Measurements from ENCODE around the gene MBP.
A peak's percentile ranks its signal among the peaks of the same experiment; 100 is the strongest.

Gene MBP

GRCh38 chr18:77109648-77110019 is 22.9 kb downstream of the MBP start:
- Histone ChIP-seq H3K4me1 (ENCODE audit: control insufficient read depth in 5 of 5, insufficient read depth in 5 of 5, low read length in 5 of 5) (peaks cover 10 to 75% (median 53%) of the 10 kb centered on the region in 5 donors), H3K27me3 (ENCODE audit: control insufficient read depth in 5 of 5, insufficient read depth in 4 of 5, low read length in 5 of 5) (peaks cover 0 to 3% (median 0%) of the 10 kb centered on the region in 5 donors), H3K9ac (ENCODE audit: low read length in 5 of 5) (no peak overlapping the region), H3K4me3 (ENCODE audit: low read depth in 1 of 5, low read length in 5 of 5) (no peak overlapping the region), H3K27ac (ENCODE audit: low read depth, low read length) (peak overlapping the region; percentile 37), H3K36me3 (ENCODE audit: control insufficient read depth in 5 of 5, insufficient read depth in 5 of 5, low read length in 5 of 5) (peaks cover 0 to 3% (median 0%) of the 10 kb centered on the region in 5 donors), H3K9me3 (ENCODE audit: control insufficient read depth in 5 of 5, low read length in 5 of 5) (no peaks in the 10 kb centered on the region)

- peak overlapping the region; percentile 37 for H3K27ac ChIP-seq (ENCODE audit: low read depth, low read length)
Observed at GRCh38 chr18:77108821-77109647, 23.5 kb downstream of the MBP start.

DNA sequence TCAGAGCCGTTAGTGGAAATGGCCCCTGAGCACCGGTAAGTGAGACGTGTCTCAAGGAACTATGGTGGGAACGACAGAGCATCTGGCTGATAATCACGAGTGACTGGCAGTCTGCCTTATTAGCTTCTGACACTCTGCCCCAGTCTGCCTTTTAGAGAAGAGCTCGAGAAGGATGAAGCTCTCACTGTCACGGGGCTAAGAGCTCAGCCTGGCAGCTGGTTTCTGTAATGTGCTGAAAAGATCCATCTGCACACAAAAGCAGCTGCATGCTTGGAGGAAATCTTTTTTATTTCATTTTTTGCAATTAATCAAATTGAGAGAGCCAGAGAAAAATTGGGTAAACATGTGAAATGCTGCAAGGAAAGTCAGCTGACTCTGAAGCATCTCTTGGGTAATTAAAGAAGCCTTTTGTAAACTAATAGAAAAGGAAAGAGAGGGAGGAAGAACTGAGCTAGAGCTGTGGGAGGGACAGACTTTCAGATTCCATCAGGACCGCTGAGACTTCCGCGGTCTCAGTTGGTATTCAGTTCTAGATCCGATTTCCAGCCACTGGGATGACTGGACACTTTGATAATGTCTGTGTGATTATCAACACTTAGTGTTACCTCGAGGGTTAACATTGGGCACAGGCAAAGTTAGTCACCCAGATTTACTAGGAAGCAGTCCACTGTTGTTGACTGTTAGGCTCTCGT is 24.4 kb downstream of the MBP start:
- Histone ChIP-seq H3K36me3 (ENCODE audit: control insufficient read depth in 5 of 5, insufficient read depth in 5 of 5, low read length in 5 of 5) (peaks cover 0 to 6% (median 0%) of the 10 kb centered on the region in 5 donors), H3K4me3 (ENCODE audit: low read depth in 1 of 5, low read length in 5 of 5) (peak overlapping the region in 2 of 5 donors; percentile 13 to 39), H3K9me3 (ENCODE audit: control insufficient read depth in 5 of 5, low read length in 5 of 5) (no peaks in the 10 kb centered on the region), H3K27ac (ENCODE audit: low read depth, low read length) (peak overlapping the region; percentile 37), H3K27me3 (ENCODE audit: control insufficient read depth in 5 of 5, insufficient read depth in 4 of 5, low read length in 5 of 5) (peaks cover 0 to 10% (median 0%) of the 10 kb centered on the region in 5 donors), H3K9ac (ENCODE audit: low read length in 5 of 5) (peak overlapping the region in 2 of 5 donors; percentile 39 to 52), H3K4me1 (ENCODE audit: control insufficient read depth in 5 of 5, insufficient read depth in 5 of 5, low read length in 5 of 5) (peaks cover 13 to 75% (median 50%) of the 10 kb centered on the region in 5 donors)

More at GRCh38 chr18:77108821-77109647, 23.5 kb downstream of the MBP start:
- Histone ChIP-seq H3K4me3 (ENCODE audit: low read depth in 1 of 5, low read length in 5 of 5) (no peak overlapping the region), H3K36me3 (ENCODE audit: control insufficient read depth in 5 of 5, insufficient read depth in 5 of 5, low read length in 5 of 5) (peaks cover 0 to 3% (median 0%) of the 10 kb centered on the region in 5 donors), H3K9ac (ENCODE audit: low read length in 5 of 5) (peak overlapping the region in 1 of 5 donors; percentile 5), H3K27me3 (ENCODE audit: control insufficient read depth in 5 of 5, insufficient read depth in 4 of 5, low read length in 5 of 5) (peaks cover 0 to 5% (median 0%) of the 10 kb centered on the region in 5 donors), H3K4me1 (ENCODE audit: control insufficient read depth in 5 of 5, insufficient read depth in 5 of 5, low read length in 5 of 5) (peaks cover 11 to 75% (median 52%) of the 10 kb centered on the region in 5 donors), H3K9me3 (ENCODE audit: control insufficient read depth in 5 of 5, low read length in 5 of 5) (no peaks in the 10 kb centered on the region)

DNA sequence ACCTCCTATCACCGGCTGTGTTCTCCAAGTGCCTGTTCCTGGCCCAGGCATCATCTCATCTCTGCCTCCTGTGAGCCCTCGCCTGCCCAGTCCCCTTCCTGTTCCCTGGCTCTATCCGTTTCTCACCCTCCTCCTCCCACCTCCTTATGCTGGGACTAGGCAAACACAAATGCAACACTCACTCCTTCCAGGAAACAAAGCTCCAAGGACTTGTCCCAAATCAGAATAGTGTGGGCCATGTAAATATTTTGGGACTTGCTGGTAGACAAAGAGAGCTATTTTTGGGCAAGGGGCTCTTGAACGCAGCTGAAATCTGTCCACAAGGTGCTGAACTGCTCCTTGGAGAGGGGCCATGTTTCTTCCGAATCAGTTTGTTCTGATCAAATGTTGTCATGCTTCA is 25.3 kb downstream of the MBP start:
- Histone ChIP-seq H3K27ac (ENCODE audit: low read depth, low read length) (peak overlapping the region; percentile 37), H3K36me3 (ENCODE audit: control insufficient read depth in 5 of 5, insufficient read depth in 5 of 5, low read length in 5 of 5) (peaks cover 0 to 6% (median 0%) of the 10 kb centered on the region in 5 donors), H3K9me3 (ENCODE audit: control insufficient read depth in 5 of 5, low read length in 5 of 5) (no peaks in the 10 kb centered on the region), H3K4me1 (ENCODE audit: control insufficient read depth in 5 of 5, insufficient read depth in 5 of 5, low read length in 5 of 5) (peaks cover 13 to 81% (median 57%) of the 10 kb centered on the region in 5 donors), H3K4me3 (ENCODE audit: low read depth in 1 of 5, low read length in 5 of 5) (peak overlapping the region in 1 of 5 donors; percentile 11), H3K9ac (ENCODE audit: low read length in 5 of 5) (peak overlapping the region in 2 of 5 donors; percentile 39 to 52), H3K27me3 (ENCODE audit: control insufficient read depth in 5 of 5, insufficient read depth in 4 of 5, low read length in 5 of 5) (peaks cover 0 to 10% (median 0%) of the 10 kb centered on the region in 5 donors)

DNA sequence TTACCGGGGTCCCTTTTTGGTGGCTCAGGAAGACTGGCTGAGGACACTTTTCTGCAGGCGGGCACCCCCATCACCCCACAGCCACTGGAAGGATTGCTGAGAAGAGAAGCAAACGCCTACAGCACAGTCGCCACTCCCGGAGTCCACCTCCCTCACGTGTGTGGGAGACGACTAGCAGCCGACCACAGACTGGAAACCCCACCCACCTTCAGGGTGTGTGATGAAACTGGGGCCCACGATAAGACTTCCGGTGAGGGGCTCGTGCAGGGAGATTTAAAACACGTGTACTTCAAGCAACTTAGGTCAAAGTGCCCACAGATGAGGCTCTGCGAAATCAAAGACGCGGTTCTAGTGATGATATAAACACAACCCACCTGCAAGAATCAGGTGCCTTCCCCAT is 26.3 kb downstream of the MBP start:
- peaks cover 0 to 6% (median 0%) of the 10 kb centered on the region in 5 donors for H3K36me3 ChIP-seq (ENCODE audit: control insufficient read depth in 5 of 5, insufficient read depth in 5 of 5, low read length in 5 of 5)
- H3K4me1 ChIP-seq (ENCODE audit: control insufficient read depth in 5 of 5, insufficient read depth in 5 of 5, low read length in 5 of 5) = peaks cover 10 to 88% (median 65%) of the 10 kb centered on the region in 5 donors
- no peak overlapping the region for H3K9ac ChIP-seq (ENCODE audit: low read length in 5 of 5)
- H3K27ac ChIP-seq (ENCODE audit: low read depth, low read length) = peak overlapping the region; percentile 37
- H3K27me3 ChIP-seq (ENCODE audit: control insufficient read depth in 5 of 5, insufficient read depth in 4 of 5, low read length in 5 of 5) = peaks cover 0 to 16% (median 0%) of the 10 kb centered on the region in 5 donors
- no peak overlapping the region for H3K4me3 ChIP-seq (ENCODE audit: low read depth in 1 of 5, low read length in 5 of 5)
- no peaks in the 10 kb centered on the region for H3K9me3 ChIP-seq (ENCODE audit: control insufficient read depth in 5 of 5, low read length in 5 of 5)

GRCh38 chr18:77105680-77106079 is 26.9 kb downstream of the MBP start:
- Histone ChIP-seq H3K9ac (ENCODE audit: low read length in 5 of 5) (no peak overlapping the region), H3K27ac (ENCODE audit: low read depth, low read length) (no peak overlapping the region), H3K27me3 (ENCODE audit: control insufficient read depth in 5 of 5, insufficient read depth in 4 of 5, low read length in 5 of 5) (peaks cover 0 to 22% (median 0%) of the 10 kb centered on the region in 5 donors), H3K4me1 (ENCODE audit: control insufficient read depth in 5 of 5, insufficient read depth in 5 of 5, low read length in 5 of 5) (peaks cover 10 to 88% (median 68%) of the 10 kb centered on the region in 5 donors), H3K4me3 (ENCODE audit: low read depth in 1 of 5, low read length in 5 of 5) (no peak overlapping the region), H3K36me3 (ENCODE audit: control insufficient read depth in 5 of 5, insufficient read depth in 5 of 5, low read length in 5 of 5) (peaks cover 0 to 3% (median 0%) of the 10 kb centered on the region in 5 donors), H3K9me3 (ENCODE audit: control insufficient read depth in 5 of 5, low read length in 5 of 5) (no peaks in the 10 kb centered on the region)

- H3K27me3 ChIP-seq (ENCODE audit: control insufficient read depth in 5 of 5, insufficient read depth in 4 of 5, low read length in 5 of 5) = peaks cover 0 to 24% (median 0%) of the 10 kb centered on the region in 5 donors
- H3K36me3 ChIP-seq (ENCODE audit: control insufficient read depth in 5 of 5, insufficient read depth in 5 of 5, low read length in 5 of 5) = peaks cover 0 to 3% (median 0%) of the 10 kb centered on the region in 5 donors
- H3K9ac ChIP-seq (ENCODE audit: low read length in 5 of 5) = no peak overlapping the region
- H3K4me3 ChIP-seq (ENCODE audit: low read depth in 1 of 5, low read length in 5 of 5) = peak overlapping the region in 1 of 5 donors; percentile 11
- peaks cover 10 to 94% (median 71%) of the 10 kb centered on the region in 5 donors for H3K4me1 ChIP-seq (ENCODE audit: control insufficient read depth in 5 of 5, insufficient read depth in 5 of 5, low read length in 5 of 5)
- H3K27ac ChIP-seq (ENCODE audit: low read depth, low read length) = no peak overlapping the region
- no peaks in the 10 kb centered on the region for H3K9me3 ChIP-seq (ENCODE audit: control insufficient read depth in 5 of 5, low read length in 5 of 5)
Observed at GRCh38 chr18:77105028-77105427, 27.6 kb downstream of the MBP start.

DNA sequence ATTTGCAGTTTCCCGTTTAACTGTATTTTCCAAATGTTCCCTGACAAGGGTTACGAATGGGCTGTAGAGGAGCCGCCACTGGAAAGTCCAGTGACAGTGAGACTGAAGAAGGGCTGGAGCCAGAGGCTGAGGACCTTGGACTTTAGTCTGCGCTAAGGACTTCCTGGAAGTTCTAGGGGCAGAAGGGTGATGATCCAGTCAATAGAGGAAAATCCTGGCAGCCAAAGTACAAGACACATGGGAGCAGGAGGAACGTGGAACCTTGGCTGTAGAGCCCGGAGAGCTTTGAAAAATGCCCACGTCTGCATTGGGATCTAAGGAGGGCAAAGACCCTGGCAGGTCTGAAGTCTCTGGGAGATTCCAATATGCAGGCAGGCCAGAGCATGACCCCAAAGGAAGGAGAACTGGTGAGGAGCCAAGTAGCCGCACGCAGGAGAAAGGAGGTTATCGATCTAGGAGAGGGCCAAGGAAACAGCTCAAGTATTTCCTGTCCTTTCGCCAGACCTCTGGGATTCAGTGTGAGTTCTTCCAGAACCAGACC is 28.5 kb downstream of the MBP start:
- Histone ChIP-seq H3K27ac (ENCODE audit: low read depth, low read length) (peak overlapping the region; percentile 77), H3K9ac (ENCODE audit: low read length in 5 of 5) (peak overlapping the region in 1 of 5 donors; percentile 38), H3K36me3 (ENCODE audit: control insufficient read depth in 5 of 5, insufficient read depth in 5 of 5, low read length in 5 of 5) (peaks cover 0 to 7% (median 0%) of the 10 kb centered on the region in 5 donors), H3K9me3 (ENCODE audit: control insufficient read depth in 5 of 5, low read length in 5 of 5) (no peaks in the 10 kb centered on the region), H3K4me1 (ENCODE audit: control insufficient read depth in 5 of 5, insufficient read depth in 5 of 5, low read length in 5 of 5) (peaks cover 10 to 97% (median 73%) of the 10 kb centered on the region in 5 donors), H3K4me3 (ENCODE audit: low read depth in 1 of 5, low read length in 5 of 5) (no peak overlapping the region), H3K27me3 (ENCODE audit: control insufficient read depth in 5 of 5, insufficient read depth in 4 of 5, low read length in 5 of 5) (peaks cover 0 to 25% (median 0%) of the 10 kb centered on the region in 5 donors)

DNA sequence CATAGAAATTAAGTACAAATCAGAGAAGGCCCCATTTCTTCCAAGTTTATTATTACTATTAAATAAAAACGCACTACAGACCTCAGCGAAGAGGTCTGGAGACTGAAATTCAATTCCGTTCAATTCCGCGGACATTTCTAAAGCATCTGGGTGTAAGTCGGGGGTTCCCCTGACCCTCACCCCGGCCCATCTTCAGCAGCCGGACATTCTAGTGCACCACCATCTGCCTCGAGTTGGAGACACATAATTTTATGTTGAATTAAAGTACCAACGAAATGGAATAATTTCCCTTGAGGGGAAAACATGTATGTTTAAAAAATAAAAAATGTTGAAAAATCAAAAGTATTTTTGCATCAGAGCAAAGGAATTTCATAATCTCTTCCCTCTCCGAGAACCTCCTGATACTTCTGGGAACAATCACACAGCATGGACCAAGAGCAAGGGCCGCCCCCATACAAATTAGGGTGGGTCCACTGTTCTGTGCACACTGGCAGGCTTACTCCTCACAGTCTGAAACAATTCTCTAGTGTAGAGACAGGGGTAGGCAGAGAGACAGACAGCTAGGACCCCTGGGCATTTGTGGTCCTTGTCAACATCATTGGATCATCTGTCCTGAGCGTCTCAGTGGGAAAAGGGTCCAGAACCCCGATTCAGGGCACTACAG is 29.3 kb downstream of the MBP start:
- Histone ChIP-seq H3K9me3 (ENCODE audit: control insufficient read depth in 5 of 5, low read length in 5 of 5) (no peaks in the 10 kb centered on the region), H3K27ac (ENCODE audit: low read depth, low read length) (peak overlapping the region; percentile 77), H3K4me1 (ENCODE audit: control insufficient read depth in 5 of 5, insufficient read depth in 5 of 5, low read length in 5 of 5) (peaks cover 10 to 95% (median 74%) of the 10 kb centered on the region in 5 donors), H3K27me3 (ENCODE audit: control insufficient read depth in 5 of 5, insufficient read depth in 4 of 5, low read length in 5 of 5) (peaks cover 0 to 31% (median 0%) of the 10 kb centered on the region in 5 donors), H3K36me3 (ENCODE audit: control insufficient read depth in 5 of 5, insufficient read depth in 5 of 5, low read length in 5 of 5) (peaks cover 0 to 7% (median 0%) of the 10 kb centered on the region in 5 donors), H3K4me3 (ENCODE audit: low read depth in 1 of 5, low read length in 5 of 5) (peak overlapping the region in 1 of 5 donors; percentile 8), H3K9ac (ENCODE audit: low read length in 5 of 5) (peak overlapping the region in 3 of 5 donors; percentile 28 to 38 (median 30))

Measured in subcutaneous abdominal adipose tissue (tissue), 5 donors.